GM18526 (cell line): ENCODE results near the gene ACAD9.

Experiments used
- POLR2A ChIP-seq: IDR thresholded peaks from 3 replicates; pipeline ENCODE4 v1.6.1; 2011; ENCODE audit not compliant: insufficient read length; ENCODE audit errors: extremely low read depth

Gene ACAD9

DNA sequence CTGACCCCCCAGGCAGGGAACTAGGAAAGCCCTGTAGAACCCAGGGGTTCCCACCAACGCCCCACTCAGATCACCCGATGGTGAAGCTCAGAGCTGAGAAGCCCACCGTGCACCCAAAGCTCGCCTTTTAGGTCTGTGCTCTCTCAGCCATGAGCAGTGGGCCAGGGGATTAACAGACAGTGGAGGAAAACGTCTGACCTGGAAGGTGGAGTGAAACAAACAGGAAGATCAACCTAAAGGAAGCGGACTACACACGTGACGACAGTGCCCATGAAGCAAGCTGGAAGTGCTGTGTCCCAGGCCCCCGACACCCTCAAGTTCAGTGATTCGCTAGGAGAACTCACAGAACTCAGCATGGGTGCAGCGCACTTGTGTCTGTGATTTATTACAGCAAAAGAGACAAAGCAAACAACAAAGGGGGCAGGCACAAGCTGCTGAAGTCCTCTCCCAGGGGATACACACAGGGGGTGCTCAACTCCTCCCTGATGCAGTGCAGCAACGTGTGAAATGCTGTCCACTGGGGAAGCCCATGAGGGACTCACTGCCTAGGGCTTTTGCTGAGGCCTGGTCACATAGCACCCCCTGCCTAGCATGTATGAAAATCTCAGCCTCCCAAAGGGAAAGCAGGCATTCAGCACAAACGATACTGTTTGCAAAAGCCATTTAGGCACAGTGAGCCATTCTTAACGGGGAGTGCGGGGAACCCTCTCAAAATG lies 71.0 kb downstream of the ACAD9 start:
- TF ChIP-seq POLR2A, result no peak

DNA sequence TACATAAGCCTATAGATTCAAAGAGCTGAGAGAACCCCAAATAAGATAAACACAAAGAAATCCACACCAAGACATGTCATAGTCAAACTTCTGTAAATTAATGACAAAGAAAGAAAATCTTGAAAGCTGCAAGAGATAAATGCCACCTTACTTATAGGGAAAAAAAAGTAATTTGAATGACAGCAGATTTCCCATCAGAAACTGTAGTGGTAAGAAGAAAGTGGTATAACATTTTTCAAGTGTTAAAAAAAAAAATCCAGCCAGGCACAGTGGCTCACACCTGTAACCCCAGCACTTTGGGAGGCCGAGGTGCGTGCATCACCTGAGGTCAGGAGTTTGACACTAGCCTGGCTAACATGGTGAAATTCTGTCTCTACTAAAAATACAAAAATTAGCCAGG lies 77.0 kb downstream of the ACAD9 start:
- TF ChIP-seq POLR2A, result no peak
